ENCODE data around the gene ABCA9.

DNA sequence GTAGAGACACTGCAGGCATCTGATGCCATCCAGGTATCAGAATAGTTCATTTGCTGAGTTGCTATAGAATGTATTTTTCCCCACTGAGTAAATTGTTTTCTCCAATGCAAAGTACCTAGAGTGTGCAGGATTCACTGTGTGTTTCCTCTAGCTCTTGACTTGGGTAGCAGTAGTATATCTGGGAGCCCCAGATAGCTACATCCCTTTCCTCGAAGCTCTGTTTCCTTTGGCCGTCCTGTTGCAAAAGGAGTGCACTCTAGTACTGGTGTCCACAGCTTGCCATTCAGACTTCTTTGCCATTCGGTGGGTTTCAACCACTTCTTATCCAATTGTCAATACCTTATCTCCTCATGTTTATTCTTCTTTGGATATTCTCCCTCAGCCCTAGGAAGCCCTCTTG lies 118.3 kb downstream of the ABCA9 start:
- TF ChIP-seq, protein P1, sequence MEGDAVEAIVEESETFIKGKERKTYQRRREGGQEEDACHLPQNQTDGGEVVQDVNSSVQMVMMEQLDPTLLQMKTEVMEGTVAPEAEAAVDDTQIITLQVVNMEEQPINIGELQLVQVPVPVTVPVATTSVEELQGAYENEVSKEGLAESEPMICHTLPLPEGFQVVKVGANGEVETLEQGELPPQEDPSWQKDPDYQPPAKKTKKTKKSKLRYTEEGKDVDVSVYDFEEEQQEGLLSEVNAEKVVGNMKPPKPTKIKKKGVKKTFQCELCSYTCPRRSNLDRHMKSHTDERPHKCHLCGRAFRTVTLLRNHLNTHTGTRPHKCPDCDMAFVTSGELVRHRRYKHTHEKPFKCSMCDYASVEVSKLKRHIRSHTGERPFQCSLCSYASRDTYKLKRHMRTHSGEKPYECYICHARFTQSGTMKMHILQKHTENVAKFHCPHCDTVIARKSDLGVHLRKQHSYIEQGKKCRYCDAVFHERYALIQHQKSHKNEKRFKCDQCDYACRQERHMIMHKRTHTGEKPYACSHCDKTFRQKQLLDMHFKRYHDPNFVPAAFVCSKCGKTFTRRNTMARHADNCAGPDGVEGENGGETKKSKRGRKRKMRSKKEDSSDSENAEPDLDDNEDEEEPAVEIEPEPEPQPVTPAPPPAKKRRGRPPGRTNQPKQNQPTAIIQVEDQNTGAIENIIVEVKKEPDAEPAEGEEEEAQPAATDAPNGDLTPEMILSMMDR (optimal IDR thresholded peaks at IDR 0.05 in 1 of 3, IDR thresholded peaks at IDR 0.05 in 1 of 3, conservative IDR thresholded peaks at IDR 0.05 in 1 of 3; ENCODE audit: extremely low read depth in 1 of 3, insufficient read depth in 2 of 3, low read length in 3 of 3), result no peak
- TF ChIP-seq EZH2 (IDR thresholded peaks at IDR 0.05; ENCODE audit: low read length), result no peak

All from keratinocyte (primary cell).